H1 (cell line): ENCODE results near the gene UGT2A2. TPM values are rescaled to one million over a fixed set of nuclear protein-coding genes. Genes with fewer than 3 reads are reported as not detected.

Experiments
- CTCF ChIA-PET: fragments of 300-600 bp; sonication (Branson Sonifier 250); formaldehyde crosslinking; loops from one replicate; lab custom pipeline; 2021; ENCODE audit not compliant: partially characterized antibody; lab: Charles Lee
- POLR2A ChIA-PET: fragments of 300-600 bp; sonication (Branson Sonifier 250); formaldehyde crosslinking; loops from one replicate; lab custom pipeline; 2021; ENCODE audit warnings: inconsistent platforms; ENCODE audit not compliant: partially characterized antibody; lab: Charles Lee
- DNase-seq, 2 experiments: peaks; one replicate each; pipeline versions ENCODE4 v3.0.0 to v3.0.0-alpha.2; 2010 to 2022; ENCODE audit warnings: low spot score in 2 of 2, low read depth in 1 of 2, mixed read lengths in 1 of 2
- FAIRE-seq: peaks from 2 replicates; lab custom pipeline; 2011; peaks lifted over from hg19 to GRCh38; lab: Jason Lieb, UNC
- H2AFZ ChIP-seq: 2 replicates; pipeline ENCODE4 v1.8.1; 2012; ENCODE audit warnings: low read length, inconsistent platforms
- H2AK5ac ChIP-seq: 2 replicates; pipeline ENCODE4 v1.6.1; 2013; ENCODE audit warnings: low read depth, low read length
- H2BK120ac ChIP-seq: replicated peaks from 2 replicates; pipeline ENCODE3; 2013; ENCODE audit warnings: low read depth, low read length, inconsistent platforms
- H2BK12ac ChIP-seq: 2 replicates; pipeline ENCODE4 v1.6.1; 2013; ENCODE audit warnings: low read depth, low read length
- H2BK15ac ChIP-seq: 2 replicates; pipeline ENCODE4 v1.6.1; 2013; ENCODE audit warnings: low read length
- H2BK20ac ChIP-seq: 2 replicates; pipeline ENCODE4 v1.6.1; 2013; ENCODE audit warnings: low read length
- H2BK5ac ChIP-seq: 2 replicates; pipeline ENCODE4 v1.6.1; 2013; ENCODE audit warnings: low read depth, low read length
- H3K14ac ChIP-seq: 2 replicates; pipeline ENCODE4 v1.6.1; 2013; ENCODE audit warnings: inconsistent platforms; ENCODE audit not compliant: insufficient read length
- H3K18ac ChIP-seq: 2 replicates; pipeline ENCODE4 v1.6.1; 2013; ENCODE audit warnings: low read length; ENCODE audit errors: extremely low read depth
- H3K23ac ChIP-seq: 2 replicates; pipeline ENCODE4 v1.6.1; 2013; ENCODE audit warnings: inconsistent platforms; ENCODE audit not compliant: insufficient read length
- H3K23me2 ChIP-seq: 2 replicates; pipeline ENCODE4 v1.6.1; 2013; ENCODE audit warnings: low read depth, low read length
- H3K27ac ChIP-seq: 2 replicates; pipeline ENCODE4 v1.6.1; 2011; ENCODE audit warnings: low read depth, low read length, inconsistent platforms
- H3K27me3 ChIP-seq, 4 experiments: replicated peaks in 1 of 4; 1 replicate in 1 of 4; 2 replicates in 3 of 4; pipeline versions ENCODE4 v1.6.1 to v1.8.1; 2011 to 2013; ENCODE audit warnings: low read length in 3 of 4, mild to moderate bottlenecking in 3 of 4, inconsistent platforms in 2 of 4, mixed read lengths in 2 of 4, moderate library complexity in 1 of 4; ENCODE audit not compliant: control insufficient read depth in 3 of 4, insufficient read depth in 3 of 4; ENCODE audit errors: extremely low read depth in 1 of 4
- H3K36me3 ChIP-seq, 4 experiments: 2 replicates each; pipeline versions ENCODE4 v1.6.1 to v1.8.1; 2011 to 2013; ENCODE audit warnings: mild to moderate bottlenecking in 4 of 4, low read length in 3 of 4, moderate library complexity in 2 of 4, control low read depth in 1 of 4, inconsistent platforms in 1 of 4; ENCODE audit not compliant: insufficient read depth in 4 of 4, control insufficient read depth in 2 of 4
- H3K4ac ChIP-seq: replicated peaks from 2 replicates; pipeline ENCODE3; 2013; ENCODE audit warnings: low read length, low read depth, mixed read lengths, inconsistent platforms; ENCODE audit not compliant: insufficient read length
- H3K4me1 ChIP-seq, 4 experiments: replicated peaks in 1 of 4; 1 replicate in 1 of 4; 2 replicates in 3 of 4; pipeline versions ENCODE4 v1.6.1 to v1.8.1; 2011 to 2013; ENCODE audit warnings: low read length in 3 of 4, inconsistent platforms in 2 of 4, mixed read lengths in 1 of 4; ENCODE audit not compliant: insufficient read depth in 4 of 4, control insufficient read depth in 3 of 4
- H3K4me2 ChIP-seq, 2 experiments: 2 replicates each; pipeline versions ENCODE4 v1.6.1 to v1.8.1; 2011 to 2013; ENCODE audit warnings: low read depth in 2 of 2, low read length in 2 of 2, control low read depth in 1 of 2, inconsistent platforms in 1 of 2, mild to moderate bottlenecking in 1 of 2; ENCODE audit not compliant: insufficient read depth in 1 of 2
- H3K4me3 ChIP-seq, 4 experiments: fragments of 200-600, 300-600 bp in 1 of 4; sonication (generic), shearing (Covaris generic), sonication (Bioruptor Twin) in 1 of 4; 2 replicates each; pipeline versions ENCODE4 v1.5.1 to v1.8.1; 2011 to 2016; ENCODE audit warnings: low read length in 4 of 4, low read depth in 3 of 4, control low read depth in 2 of 4, inconsistent platforms in 2 of 4, mild to moderate bottlenecking in 2 of 4, mixed read lengths in 1 of 4, moderate library complexity in 1 of 4; ENCODE audit not compliant: insufficient read depth in 2 of 4; ENCODE audit errors: extremely low read depth in 1 of 4
- H3K56ac ChIP-seq: replicated peaks from 2 replicates; pipeline ENCODE3; 2013; ENCODE audit warnings: low read depth, mild to moderate bottlenecking, mixed read lengths, low read length, inconsistent platforms; ENCODE audit not compliant: insufficient read length
- H3K79me1 ChIP-seq: 2 replicates; pipeline ENCODE4 v1.6.1; 2013; ENCODE audit warnings: low read depth, low read length, control low read depth
- H3K79me2 ChIP-seq, 2 experiments: 2 replicates each; pipeline versions ENCODE4 v1.6.1 to v1.8.1; 2012 to 2013; ENCODE audit warnings: low read length in 2 of 2, mild to moderate bottlenecking in 2 of 2, inconsistent platforms in 1 of 2; ENCODE audit not compliant: insufficient read depth in 2 of 2, control insufficient read depth in 1 of 2
- H3K9ac ChIP-seq, 4 experiments: replicated peaks in 1 of 4; 1 replicate in 1 of 4; 2 replicates in 3 of 4; pipeline versions ENCODE4 v1.6.1 to v1.8.1; 2011 to 2013; ENCODE audit warnings: low read depth in 3 of 4, low read length in 3 of 4, control low read depth in 2 of 4, mild to moderate bottlenecking in 2 of 4, moderate library complexity in 2 of 4, inconsistent platforms in 1 of 4; ENCODE audit errors: extremely low read depth in 1 of 4
- H3K9me3 ChIP-seq, 2 experiments: 2 replicates each; pipeline versions ENCODE4 v1.6.1 to v1.8.1; 2012 to 2013; ENCODE audit warnings: mild to moderate bottlenecking in 2 of 2, moderate library complexity in 2 of 2, control low read depth in 1 of 2, inconsistent platforms in 1 of 2, low read depth in 1 of 2, low read length in 1 of 2, mixed read lengths in 1 of 2; ENCODE audit not compliant: insufficient read depth in 2 of 2
- H4K20me1 ChIP-seq, 2 experiments: replicated peaks in 1 of 2; 2 replicates each; pipeline versions ENCODE3 to v1.8.1; 2011 to 2013; ENCODE audit warnings: inconsistent platforms in 2 of 2, low read length in 2 of 2, mild to moderate bottlenecking in 1 of 2; ENCODE audit not compliant: insufficient read depth in 2 of 2, control insufficient read depth in 1 of 2
- H4K5ac ChIP-seq: 2 replicates; pipeline ENCODE4 v1.6.1; 2013; ENCODE audit warnings: low read length, low read depth, mixed read lengths, inconsistent platforms; ENCODE audit not compliant: insufficient read length
- H4K8ac ChIP-seq: 2 replicates; pipeline ENCODE4 v1.8.0; 2013; ENCODE audit warnings: mild to moderate bottlenecking, moderate library complexity, low read length, inconsistent platforms; ENCODE audit not compliant: insufficient read depth; ENCODE audit errors: extremely low read depth
- H4K91ac ChIP-seq: replicated peaks from 2 replicates; pipeline ENCODE3; 2013; ENCODE audit warnings: low read length, mixed read lengths, inconsistent platforms; ENCODE audit not compliant: insufficient read length
- BACH1 ChIP-seq: IDR thresholded peaks from 2 replicates; pipeline ENCODE4 v1.6.1; 2012; ENCODE audit warnings: low read length, improper control_type of control experiment
- EP300 ChIP-seq, 2 experiments: IDR thresholded peaks; 1 replicate in 1 of 2; 2 replicates in 1 of 2; pipeline ENCODE4 v1.6.1; 2011 to 2012; ENCODE audit warnings: low read depth in 2 of 2, low read length in 2 of 2, mild to moderate bottlenecking in 2 of 2, borderline replicate concordance in 1 of 2, inconsistent platforms in 1 of 2, moderate library complexity in 1 of 2
- HDAC2 ChIP-seq, 2 experiments: fragments of 300-600 bp in 1 of 2; sonication (generic) in 1 of 2; IDR thresholded peaks; 2 replicates each; pipeline ENCODE4 v1.6.1; 2011 to 2012; ENCODE audit warnings: low read depth in 2 of 2, low read length in 2 of 2, mild to moderate bottlenecking in 2 of 2, moderate library complexity in 2 of 2, borderline replicate concordance in 1 of 2, inconsistent platforms in 1 of 2
- RFX5 ChIP-seq: IDR thresholded peaks from 2 replicates; pipeline ENCODE4 v1.6.1; 2011; ENCODE audit warnings: low read depth, low read length, improper control_type of control experiment, borderline replicate concordance
- SIRT6 ChIP-seq: IDR thresholded peaks from one replicate; pipeline ENCODE4 v1.7.1; 2012; ENCODE audit warnings: low read length, inconsistent platforms
- SP2 ChIP-seq: IDR thresholded peaks from 2 replicates; pipeline ENCODE4 v1.6.1; 2012; ENCODE audit warnings: mild to moderate bottlenecking, low read length, inconsistent platforms
- SUZ12 ChIP-seq: fragments of 200-600 bp; sonication (generic); IDR thresholded peaks from 2 replicates; pipeline ENCODE4 v1.6.1; 2012; ENCODE audit warnings: mild to moderate bottlenecking, inconsistent platforms, low read length, moderate library complexity, mixed read lengths
- TAF7 ChIP-seq: optimal IDR thresholded peaks from 2 replicates; pipeline ENCODE3; 2011; ENCODE audit warnings: low read depth, mild to moderate bottlenecking, inconsistent platforms, low read length, moderate library complexity, borderline replicate concordance
- TCF12 ChIP-seq: IDR thresholded peaks from 2 replicates; pipeline ENCODE4 v1.6.1; 2011; ENCODE audit warnings: low read depth, mild to moderate bottlenecking, low read length
- WGBS, 2 experiments: shearing (Covaris generic) in 1 of 2; methylation state at CpG; one replicate each; pipeline versions ENCODE4 v1.1.6 to v1.1.7; 2013 to 2015; ENCODE audit warnings: low lambda C conversion rate in 2 of 2, mixed read lengths in 2 of 2, inconsistent platforms in 1 of 2, low coverage in 1 of 2, missing lambda C conversion rate in 1 of 2; ENCODE audit not compliant: insufficient replicate concordance in 2 of 2, insufficient coverage in 1 of 2, insufficient read length in 1 of 2; ENCODE audit errors: extremely low coverage in 1 of 2, missing lambda C conversion rate in 1 of 2; 5-methylcytosine and 5-hydroxymethylcytosine counted together
- polyA plus RNA-seq, 7 experiments: library from polyadenylated mRNA; depleted of rRNA in 3 of 7; stranded (reverse) in 5 of 7; unstranded in 2 of 7; fragments of >200 nt in 5 of 7; fragments of 200-250 nt in 2 of 7; gene quantifications; 1 replicate in 5 of 7; 2 replicates in 1 of 7; 4 replicates in 1 of 7; pipeline versions ENCODE4 v1.2.1 to v1.2.3, GENCODE V29; 2011 to 2013; ENCODE audit warnings: missing spikeins in 2 of 7, mixed read lengths in 2 of 7
- total RNA-seq: library from RNA; stranded (reverse); fragmentation: NEBNext Ultra II Directional; extraction: Animal tissue kit (Norgen Biotek cat#: 25700); gene quantifications from 2 replicates; pipeline ENCODE4 v1.2.1, GENCODE V29; 2021
- TF ChIP-seq, protein P1 (sequence below), 3 experiments: IDR thresholded peaks; 1 replicate in 2 of 3; 2 replicates in 1 of 3; pipeline versions ENCODE4 v1.5.1 to v1.6.1; 2011; ENCODE audit warnings: low read length in 3 of 3, mild to moderate bottlenecking in 3 of 3, inconsistent platforms in 2 of 3, low read depth in 1 of 3, moderate library complexity in 1 of 3; ENCODE audit not compliant: insufficient read depth in 1 of 3; ENCODE audit errors: control extremely low read depth in 1 of 3
- TF ChIP-seq, protein P2 (sequence below): IDR thresholded peaks from 2 replicates; pipeline ENCODE4 v1.6.1; 2011; ENCODE audit warnings: low read depth, mild to moderate bottlenecking, low read length; ENCODE audit not compliant: insufficient read depth

The UGT2A2 gene
- total and polyA plus RNA-seq, 2 of the 8 experiments (the other 6 are each of a cell fraction or from before 2014, with no cell fraction given), result not detected

DNA sequence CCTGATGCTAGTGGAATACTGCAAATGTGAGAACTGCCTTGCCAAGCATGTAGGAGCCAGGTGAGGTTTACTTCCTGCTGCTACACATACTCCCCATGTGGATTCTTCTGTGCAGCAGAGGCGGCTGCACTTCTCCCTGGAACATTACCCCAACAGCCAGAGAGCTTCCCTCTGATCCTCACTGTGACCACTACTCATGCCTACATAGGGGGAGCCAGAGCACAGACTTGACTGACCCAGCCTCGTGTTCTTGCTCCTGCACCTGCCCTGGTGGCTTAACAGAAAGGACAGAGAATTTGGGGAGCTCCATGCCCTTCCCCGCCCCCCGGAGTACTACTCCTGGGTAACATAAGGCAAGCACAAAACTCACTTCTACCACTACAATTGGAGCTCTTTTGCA, 38.4 kb downstream of the UGT2A2 start:
- no peak overlapping the region for H3K14ac ChIP-seq
- no peak overlapping the region for H3K56ac ChIP-seq
- H3K9me3 ChIP-seq, result no peaks in the 10 kb centered on the region
- CTCF ChIA-PET, result interaction anchor here (0.7 to 2.2 kb wide), 12 partner anchors 8 to 280 kb away, joined by 3 to 8 read pairs (median 3); no protein-coding TSS in a partner anchor
- H2AK5ac ChIP-seq, result no peak overlapping the region
- 50% methylated on average over 4 of the region's 4 CpGs; no CpG with 5 or more reads in 1 of the 2 experiments for WGBS, 2 experiments
- no peak overlapping the region for H3K23ac ChIP-seq
- H3K36me3 ChIP-seq, result no peaks in the 10 kb centered on the region; a peak in 1 of 8 replicates
- no peak overlapping the region for H3K4me2 ChIP-seq
- H2BK20ac ChIP-seq, result no peak overlapping the region
- no peak overlapping the region for H4K5ac ChIP-seq
- H2AFZ ChIP-seq, result no peak overlapping the region
- H3K27me3 ChIP-seq, result no peaks in the 10 kb centered on the region
- no peaks in the 10 kb centered on the region for H3K23me2 ChIP-seq
- POLR2A ChIA-PET, result no interaction called here
- H2BK120ac ChIP-seq, result no peak overlapping the region
- no peak overlapping the region for H3K4me3 ChIP-seq
- H2BK12ac ChIP-seq, result no peak overlapping the region
- no peaks in the 10 kb centered on the region for H4K20me1 ChIP-seq
- no peak overlapping the region for H4K8ac ChIP-seq
- no peak overlapping the region for H3K9ac ChIP-seq
- no peak overlapping the region for H2BK15ac ChIP-seq
- H3K4me1 ChIP-seq, result no peaks in the 10 kb centered on the region
- FAIRE-seq, result no peak
- no peak overlapping the region for H3K4ac ChIP-seq
- H3K79me2 ChIP-seq, result no peaks in the 10 kb centered on the region
- H2BK5ac ChIP-seq, result no peak overlapping the region
- no peak overlapping the region for H3K27ac ChIP-seq
- H3K79me1 ChIP-seq, result no peaks in the 10 kb centered on the region
- H3K18ac ChIP-seq, result no peak overlapping the region
- peak in 1 of 2 experiments; percentile 1 for DNase-seq
- no peak overlapping the region for H4K91ac ChIP-seq
- TF ChIP-seq SP2 (no peak), SUZ12 (no peak), TCF12 (no peak), RFX5 (no peak), EP300 (IDR thresholded peaks at IDR 0.05; ENCODE audit: borderline replicate concordance in 1 of 2, low read depth in 2 of 2, low read length in 2 of 2) (no peak), SIRT6 (no peak), BACH1 (no peak), HDAC2 (IDR thresholded peaks at IDR 0.05; ENCODE audit: borderline replicate concordance in 1 of 2, low read depth in 2 of 2, low read length in 2 of 2) (no peak), TAF7 (no peak)
- TF ChIP-seq, protein P1, sequence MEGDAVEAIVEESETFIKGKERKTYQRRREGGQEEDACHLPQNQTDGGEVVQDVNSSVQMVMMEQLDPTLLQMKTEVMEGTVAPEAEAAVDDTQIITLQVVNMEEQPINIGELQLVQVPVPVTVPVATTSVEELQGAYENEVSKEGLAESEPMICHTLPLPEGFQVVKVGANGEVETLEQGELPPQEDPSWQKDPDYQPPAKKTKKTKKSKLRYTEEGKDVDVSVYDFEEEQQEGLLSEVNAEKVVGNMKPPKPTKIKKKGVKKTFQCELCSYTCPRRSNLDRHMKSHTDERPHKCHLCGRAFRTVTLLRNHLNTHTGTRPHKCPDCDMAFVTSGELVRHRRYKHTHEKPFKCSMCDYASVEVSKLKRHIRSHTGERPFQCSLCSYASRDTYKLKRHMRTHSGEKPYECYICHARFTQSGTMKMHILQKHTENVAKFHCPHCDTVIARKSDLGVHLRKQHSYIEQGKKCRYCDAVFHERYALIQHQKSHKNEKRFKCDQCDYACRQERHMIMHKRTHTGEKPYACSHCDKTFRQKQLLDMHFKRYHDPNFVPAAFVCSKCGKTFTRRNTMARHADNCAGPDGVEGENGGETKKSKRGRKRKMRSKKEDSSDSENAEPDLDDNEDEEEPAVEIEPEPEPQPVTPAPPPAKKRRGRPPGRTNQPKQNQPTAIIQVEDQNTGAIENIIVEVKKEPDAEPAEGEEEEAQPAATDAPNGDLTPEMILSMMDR (IDR thresholded peaks at IDR 0.05; ENCODE audit: control extremely low read depth in 1 of 3, insufficient read depth in 1 of 3, low read depth in 1 of 3, low read length in 3 of 3), result peak; percentile 32 to 50 (median 45)
- TF ChIP-seq, protein P2, sequence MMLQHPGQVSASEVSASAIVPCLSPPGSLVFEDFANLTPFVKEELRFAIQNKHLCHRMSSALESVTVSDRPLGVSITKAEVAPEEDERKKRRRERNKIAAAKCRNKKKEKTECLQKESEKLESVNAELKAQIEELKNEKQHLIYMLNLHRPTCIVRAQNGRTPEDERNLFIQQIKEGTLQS, result no peak
